GM18498 (cell line): Measurements from ENCODE around the gene HDAC7.

ENCODE experiments used
- ATAC-seq: cut with Tn5 transposase; IDR thresholded peaks from one replicate; pipeline ENCODE4 v1.9.1; 2021; ENCODE audit warnings: mild to moderate bottlenecking, moderate library complexity; ENCODE audit not compliant: unreplicated experiment

The HDAC7 gene

DNA sequence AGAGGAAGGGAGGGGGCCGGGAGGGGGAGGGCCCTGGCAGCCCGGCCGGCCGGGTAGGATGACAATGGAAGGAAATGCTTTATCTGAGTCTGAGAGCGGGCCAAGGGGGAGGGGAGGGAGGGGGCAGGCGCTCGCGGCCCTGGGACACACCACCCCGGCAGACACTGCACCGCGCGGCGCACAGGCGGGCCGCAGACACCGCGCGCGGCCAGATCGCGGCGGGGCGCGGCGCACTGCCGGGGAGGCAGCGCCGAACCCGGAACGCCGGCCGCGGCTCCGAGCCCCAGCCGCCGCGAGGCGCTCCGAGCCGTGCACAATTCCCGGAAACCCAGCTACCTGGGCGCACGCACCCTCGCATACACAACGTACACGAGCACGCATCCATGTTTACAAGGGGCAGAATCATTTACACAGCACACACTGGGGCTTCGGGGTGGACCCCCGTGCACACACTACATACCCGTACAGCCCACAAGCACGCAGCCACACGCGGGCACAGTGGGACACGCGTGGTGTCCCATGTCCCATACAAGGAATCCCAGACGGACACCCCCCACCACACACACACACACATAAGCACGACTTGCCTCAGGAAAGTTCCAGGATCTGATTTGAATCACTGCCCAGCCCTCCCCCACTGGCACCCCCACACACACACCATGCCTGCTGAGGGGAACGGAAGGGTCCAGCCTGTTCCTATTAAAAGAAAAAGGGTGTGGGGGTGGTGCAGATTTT lies at the start of gene HDAC7:
TSS of gene HDAC7 (minus strand) at position 8 of the 735 bp plus-strand sequence. CDS start 118 bp downstream, outside the sequence.
- ATAC-seq, result peak; percentile 50

DNA sequence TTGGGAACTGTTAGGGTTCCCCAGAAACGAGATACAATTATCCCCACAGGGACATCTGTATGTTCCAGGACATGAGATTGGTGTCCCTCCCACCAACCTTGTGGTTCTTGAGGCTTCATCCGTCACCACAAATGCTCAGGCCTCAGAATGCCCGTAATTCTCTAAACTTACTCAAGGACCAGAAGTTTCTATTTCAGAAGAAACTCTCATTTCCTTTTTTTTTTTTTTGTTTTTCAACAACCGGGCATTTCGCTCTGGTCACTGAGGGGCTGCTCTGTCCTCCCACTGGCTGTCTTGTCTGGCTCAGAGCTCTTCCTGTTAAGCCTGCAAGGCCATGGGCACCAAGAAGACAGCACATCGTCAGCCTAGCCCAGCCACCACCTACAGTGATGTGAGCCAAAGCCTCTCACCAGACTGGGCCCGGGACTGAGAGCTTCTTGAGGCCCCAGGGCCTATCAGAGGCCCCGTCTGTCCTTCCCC lies 48.9 kb upstream of the HDAC7 start:
- peak; percentile 61 for ATAC-seq

DNA sequence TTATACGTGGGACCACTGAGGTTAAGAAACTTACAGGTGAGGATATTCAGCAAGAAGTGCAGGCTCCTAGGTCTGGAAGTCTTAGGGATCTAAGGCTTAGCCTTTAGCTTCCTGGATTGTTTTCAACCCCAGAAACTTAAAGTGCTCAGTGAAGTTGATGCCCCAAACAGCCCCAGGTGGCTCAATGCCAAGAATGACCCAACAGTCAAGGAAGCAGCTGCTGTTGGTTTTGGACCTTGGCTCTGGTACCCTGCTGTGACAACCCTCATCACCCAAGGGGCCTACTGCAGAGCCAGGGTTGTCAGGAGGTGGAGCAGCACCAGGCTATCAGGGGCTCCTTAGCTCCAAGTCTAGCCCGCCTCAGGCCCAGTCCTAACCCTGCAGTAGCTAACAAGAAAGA lies 48.3 kb upstream of the HDAC7 start:
- peak; percentile 11 for ATAC-seq

DNA sequence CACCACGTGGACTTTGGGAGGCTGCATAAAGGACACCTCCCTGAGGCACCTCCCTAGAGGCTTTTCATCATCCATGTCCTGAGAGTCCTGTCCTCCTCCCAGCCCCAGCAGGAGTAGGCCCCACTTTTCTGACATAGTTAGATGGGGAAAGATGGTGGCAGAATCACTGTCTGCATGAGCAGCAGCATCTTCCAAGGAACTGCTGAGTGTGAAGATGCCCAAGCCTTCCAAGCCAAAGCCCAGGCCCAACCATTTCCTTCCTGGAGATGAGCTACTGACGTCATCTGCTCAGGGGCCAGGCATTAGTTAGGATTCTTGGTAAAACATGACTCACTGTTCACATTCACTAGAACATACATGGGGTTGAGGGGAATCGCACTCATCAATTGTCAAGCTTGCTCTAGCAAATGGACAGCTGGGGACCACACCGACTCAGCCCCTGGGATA lies 47.8 kb upstream of the HDAC7 start:
- no peak for ATAC-seq

DNA sequence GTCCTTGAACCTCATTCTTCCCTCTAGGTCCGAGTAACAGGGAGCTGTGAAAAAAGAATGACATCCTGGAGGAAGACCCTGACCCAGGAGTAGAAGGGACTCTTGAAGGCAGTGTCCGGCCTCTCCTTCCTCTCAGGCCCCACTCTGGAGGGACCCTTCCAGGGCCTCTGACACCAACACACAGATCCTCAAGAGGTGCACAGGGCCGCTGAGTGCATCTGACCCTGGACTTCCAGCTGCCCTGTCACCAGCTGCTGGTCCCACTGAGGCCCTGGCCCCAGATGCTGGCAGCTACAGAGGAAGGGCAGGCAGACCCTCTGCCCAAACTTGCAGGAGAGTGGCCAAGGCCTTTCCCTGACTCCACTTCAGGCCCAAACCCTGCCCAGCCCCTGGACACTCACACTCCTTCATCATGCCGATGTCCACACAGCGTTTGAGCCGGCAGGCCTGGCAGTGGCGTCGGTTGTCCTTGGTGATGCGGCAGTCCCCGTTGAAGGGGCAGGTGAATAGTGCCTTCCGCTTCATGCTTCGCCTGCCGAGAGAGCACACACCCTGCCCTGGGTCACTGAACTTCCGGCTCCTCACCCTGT lies 45.0 kb upstream of the HDAC7 start:
- no peak for ATAC-seq

DNA sequence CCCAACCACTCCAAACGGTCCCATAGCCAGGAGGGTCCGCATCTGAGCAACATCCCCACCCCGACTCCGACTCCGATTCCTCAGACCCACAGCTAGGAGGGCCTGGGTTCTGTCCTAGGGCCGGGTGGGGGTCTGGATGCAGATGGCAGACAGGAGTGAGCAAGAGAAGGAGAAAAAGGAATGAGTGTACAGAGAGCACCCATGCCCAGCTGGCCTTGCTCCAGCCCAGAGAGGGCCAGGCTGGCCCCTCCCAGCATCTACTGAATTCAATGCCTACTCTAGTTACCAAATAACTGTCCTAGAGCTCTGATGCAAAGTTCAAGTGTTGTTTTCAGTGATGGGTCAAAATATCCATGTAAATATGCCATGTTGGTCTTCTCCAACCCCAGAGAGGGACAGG lies 44.3 kb upstream of the HDAC7 start:
- ATAC-seq, result no peak

DNA sequence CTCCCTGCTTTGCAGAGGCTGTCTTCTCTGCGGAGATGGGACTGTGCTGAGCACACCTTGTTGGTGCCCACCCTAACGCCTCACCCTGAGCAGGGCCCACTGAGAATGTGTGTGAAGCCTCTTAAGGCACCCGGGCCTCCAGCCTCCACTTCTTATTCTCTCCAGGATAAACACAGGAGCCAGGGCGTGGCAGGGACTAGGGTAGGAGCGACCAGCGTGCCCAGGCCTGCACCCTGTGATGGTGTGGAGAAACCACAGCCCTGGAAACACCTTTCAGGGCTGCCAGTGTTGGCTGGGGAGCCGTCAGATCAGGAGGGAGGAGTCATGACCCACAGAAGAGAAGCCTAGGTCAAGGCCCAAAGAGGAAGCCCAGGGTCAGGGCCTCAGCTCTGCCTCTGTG lies 43.8 kb upstream of the HDAC7 start:
- no peak for ATAC-seq

DNA sequence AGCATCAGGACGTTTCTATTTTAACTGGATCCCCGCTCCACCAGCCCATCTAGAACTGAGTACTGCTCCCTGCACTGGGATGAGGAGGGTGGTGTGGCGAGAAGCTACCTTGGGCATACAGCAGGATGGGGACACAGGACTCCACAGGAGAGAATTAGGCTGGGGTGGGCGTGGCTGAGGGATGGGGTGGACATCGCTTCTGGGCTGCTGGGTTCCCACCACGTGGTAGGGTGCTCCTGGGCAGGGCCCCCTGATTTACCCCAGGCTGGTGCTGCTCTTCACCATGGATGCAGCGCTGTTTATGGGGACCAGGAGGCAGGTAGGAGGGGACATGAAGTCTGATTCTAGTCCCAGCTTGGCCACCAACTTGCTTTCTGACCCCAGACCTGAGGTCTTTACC lies 43.2 kb upstream of the HDAC7 start:
- ATAC-seq, result no peak

DNA sequence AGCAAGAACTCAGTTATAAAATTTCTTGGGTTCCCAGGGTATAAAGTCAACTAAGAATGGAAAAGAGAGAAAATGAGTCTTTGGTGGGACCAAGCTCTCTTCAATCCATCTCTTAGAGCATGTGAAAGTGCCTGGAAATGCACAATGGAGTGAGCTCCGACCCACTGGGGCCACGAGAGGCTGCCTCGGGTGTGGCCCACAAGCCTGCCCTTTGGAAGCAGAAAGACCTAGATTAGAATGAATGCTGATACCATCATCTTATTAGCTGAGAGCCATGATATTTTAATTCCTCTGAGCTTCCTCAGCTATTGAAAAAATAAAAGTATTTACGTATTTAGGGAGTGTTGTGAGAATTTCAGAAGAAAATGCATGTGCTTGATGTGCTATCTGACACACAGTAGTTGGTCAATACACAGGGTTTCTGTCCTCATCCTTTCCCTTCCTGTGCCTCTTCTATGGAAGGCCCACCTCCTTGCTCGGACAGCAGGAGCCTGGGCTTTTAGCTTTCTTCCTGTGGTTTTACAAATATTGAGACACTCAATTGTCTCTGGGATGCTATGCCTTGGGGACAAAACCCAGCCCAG lies 42.6 kb upstream of the HDAC7 start:
- ATAC-seq, result no peak

DNA sequence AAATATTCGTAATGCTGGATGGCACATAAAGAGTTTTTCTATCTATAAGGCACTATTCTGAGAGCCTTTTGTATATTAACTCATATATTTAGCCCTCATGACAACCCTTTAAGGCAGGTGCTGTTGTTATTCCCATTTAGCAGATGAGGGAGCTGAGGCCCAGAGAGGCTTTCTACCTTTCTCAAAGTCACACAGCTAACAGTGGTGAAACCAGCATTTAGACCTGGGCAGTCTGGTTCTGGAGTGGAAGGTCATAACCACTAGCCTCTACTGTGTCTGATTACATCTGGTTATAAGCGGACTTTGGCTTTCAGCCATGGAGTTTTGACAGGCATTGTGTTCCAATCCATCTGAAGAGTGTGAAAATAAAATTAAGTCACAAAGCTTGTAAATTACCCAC lies 41.2 kb upstream of the HDAC7 start:
- no peak for ATAC-seq

DNA sequence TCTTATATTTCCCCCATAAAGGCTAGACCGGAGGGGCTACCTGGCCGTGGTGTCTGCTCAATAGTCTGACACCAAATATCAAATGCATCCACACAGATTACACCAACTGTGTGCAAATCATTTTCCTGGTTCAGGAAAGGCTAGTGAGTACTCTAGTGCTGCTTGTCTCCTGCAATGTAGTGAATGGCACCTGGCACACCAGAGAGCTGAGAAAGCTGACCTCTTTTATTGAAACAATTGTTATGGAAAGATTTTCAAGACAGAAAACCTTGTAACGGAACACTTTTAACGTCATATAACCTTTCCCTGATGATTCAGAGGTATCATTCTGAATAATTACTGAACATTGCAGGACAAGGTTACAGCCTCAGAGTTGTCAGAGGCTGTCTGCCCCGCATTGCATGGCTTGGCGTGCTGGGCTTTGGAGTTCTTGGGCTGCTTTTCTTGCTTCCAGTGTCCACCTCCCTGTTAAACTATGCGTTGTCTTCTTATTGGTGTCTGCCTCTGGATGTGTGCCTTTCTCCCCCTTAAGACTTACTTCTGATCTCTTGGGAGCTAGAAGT lies 40.7 kb upstream of the HDAC7 start:
- no peak for ATAC-seq

DNA sequence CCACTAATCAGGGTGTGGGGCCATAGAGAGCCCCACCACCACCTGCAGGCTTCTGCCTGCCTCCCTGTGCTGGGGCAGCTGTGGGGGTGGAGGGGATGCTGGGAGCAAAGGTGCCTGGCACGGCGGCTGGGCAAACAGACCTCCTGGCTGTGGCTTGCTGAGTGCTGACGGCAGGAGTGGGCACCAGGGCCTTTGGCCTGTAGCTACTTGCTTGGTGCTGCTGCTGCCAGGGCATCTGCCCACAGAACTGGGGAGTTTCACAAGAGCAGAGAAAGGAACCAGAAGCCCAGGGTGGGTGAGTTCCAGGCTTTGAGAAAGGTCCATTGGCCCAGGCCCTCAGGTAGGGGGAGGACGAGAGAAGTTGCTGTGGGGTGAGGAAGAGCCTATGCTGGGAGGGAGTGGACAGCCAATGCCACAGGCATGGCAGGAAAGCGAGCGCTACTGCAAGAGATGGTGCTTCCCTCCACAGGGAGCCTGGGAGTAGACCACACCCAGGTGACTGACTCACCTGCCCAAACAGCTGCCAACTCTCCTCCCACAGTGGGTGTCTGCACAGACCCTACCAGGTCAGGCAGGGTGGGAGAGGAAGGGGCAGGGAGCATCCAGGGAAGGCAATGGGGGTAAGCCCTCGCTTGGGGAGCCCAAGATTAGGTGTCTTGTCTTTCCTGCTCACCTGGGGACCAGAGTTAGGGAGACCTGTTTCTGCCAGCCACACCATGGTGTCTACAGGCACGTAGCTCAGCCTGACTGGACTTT lies 39.0 kb upstream of the HDAC7 start:
- no peak for ATAC-seq

DNA sequence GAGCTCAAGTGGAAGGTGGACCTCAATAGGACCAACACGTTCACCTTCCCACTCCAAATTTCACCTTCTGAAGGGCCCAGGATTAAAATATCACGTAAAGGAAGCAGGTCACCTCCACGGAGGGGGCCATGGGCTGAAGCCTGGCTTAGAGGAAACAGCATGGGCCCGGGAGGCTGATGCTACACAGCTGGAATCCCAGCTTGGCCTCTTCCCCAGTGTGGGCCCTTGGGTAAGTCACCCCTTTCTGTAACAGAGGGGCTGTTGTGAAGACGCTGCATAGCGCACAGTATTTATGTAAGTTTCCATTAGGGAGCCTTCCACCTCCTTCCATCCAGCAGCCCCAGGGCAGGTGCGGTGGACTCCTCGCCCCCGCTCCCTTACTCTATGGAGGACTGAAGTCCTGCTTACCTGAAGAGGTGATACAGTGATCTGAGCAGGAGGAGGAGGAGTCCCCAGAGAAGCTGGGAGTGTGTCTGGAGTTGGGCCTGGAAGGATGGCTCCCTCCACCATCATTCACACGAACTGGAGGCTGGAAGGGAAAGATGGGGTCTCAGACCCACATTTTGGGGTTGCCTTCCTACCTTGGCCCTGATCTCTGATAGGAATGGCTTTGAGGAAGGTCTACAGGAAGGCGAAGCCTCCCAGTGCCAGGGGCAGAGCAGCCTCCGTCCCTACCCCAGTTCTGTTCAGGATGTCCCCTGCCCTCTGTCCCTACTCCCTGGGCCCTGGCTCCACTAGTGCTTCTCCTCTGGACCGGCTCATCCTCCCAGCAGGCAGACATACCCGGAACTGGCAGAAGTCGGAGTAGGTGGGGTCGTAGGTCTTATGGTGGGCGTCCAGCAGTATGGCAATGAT lies 37.2 kb upstream of the HDAC7 start:
- ATAC-seq, result no peak

DNA sequence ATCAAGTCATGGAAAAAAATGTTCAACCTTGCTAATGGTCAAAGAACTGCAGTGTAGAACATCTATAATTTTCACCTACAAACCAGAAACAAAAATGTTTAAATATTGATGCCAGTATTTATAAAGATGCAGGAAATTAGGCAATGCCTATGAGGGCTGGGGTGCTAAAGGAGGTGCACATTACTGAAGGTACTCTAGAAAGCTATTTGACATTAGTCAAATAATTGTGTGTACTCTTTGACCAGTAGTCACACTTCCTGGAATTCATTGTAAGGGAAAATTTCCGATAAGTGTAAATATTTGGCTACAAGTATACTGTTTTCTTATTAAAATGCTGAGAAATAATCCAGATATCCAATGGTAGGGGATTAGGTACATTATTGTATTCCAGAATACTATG lies 36.4 kb upstream of the HDAC7 start:
- no peak for ATAC-seq

DNA sequence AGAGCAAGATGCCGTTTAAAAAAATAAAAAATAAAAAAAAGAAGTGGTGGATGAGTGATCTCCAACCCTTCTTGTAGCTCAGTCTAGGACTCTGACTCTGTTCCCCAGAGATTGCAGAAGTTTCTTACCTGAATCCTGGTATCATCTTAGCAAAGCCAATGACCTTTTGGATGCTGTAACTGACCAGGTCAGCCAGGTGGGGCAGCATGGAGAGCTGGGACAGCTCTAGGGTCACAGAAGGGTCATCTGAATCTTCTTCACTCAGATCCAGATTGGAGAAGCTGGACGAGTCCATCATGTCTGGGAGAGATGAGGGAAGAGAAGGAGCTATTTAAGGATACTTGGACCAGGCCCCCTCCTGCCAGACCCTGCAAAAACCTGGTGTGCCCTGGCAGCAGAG lies 35.8 kb upstream of the HDAC7 start:
- ATAC-seq, result no peak

DNA sequence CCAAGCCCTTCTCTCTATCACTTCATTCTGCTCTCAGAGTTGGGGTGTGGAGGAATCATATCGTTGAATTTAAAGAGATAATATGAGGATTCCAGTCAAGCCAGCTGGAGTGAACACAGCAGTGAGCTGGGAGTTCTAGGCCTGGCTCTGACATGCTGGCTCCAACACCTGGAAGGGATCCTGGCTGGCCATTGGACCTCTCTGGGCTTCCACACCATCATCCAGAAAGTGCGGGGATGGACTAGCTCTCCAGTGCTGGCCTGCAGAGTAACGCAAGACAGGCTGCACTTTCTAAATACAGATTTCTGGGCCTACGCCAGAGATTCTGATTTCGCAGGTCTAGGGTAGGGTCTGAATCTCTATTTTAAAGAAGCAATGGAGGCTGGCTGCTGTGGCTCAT lies 34.8 kb upstream of the HDAC7 start:
- no peak for ATAC-seq

DNA sequence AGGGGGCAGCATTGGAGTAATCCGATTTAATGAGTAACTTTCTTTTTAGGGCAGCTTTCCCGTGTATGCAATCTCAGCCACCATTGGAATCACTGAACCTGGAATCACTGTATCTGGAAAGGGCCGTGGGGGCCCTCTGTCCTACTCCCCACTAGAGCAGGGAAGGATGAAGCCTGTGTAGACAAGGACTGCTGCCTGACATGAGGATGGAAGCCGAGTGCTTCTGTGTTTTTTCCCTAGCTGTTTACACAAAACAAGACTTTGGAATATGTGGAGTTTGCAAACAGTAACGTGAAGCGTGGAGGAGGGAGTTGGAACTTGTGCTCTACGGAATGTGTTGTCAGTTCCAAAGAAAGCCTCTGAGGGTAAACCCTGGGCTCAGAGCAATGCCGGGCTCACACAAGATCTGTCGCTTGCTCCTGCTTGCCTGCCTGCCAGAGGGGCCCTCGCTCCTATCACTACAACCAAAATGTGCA lies 32.4 kb upstream of the HDAC7 start:
- no peak for ATAC-seq

DNA sequence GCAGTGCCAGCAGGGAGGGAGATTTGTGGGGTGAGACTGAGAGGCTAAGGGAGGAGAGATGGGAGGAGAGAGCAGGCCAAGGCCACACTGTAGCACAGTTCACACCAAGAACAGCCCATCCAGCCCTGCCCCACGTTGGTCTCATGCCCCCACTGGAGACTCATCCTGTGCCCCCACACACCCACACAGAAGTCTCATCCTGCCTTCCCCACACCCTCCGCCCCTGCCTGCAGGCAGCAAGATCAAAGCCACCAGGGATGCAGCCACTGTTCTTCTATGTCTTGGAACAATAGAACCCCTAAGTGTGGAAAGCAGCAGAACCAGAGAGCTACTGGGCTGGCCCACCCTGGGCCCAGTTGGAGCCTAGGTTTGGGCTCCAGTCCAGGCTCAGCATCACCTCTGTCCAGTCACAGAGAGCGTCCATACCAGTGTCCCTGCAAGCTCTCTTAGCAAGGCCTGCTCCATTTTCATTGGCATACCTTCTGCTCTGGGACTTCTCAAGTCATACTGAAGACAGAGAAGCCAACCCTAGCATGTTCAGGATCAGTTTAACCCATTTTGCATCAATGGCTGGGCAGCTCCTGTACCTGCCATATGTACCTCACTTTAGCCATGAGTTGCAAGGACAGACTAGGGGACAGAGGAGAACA lies 31.7 kb upstream of the HDAC7 start:
- ATAC-seq, result no peak
